Measurements from ENCODE around the gene ITGA3. TPM values are rescaled to one million over a fixed set of nuclear protein-coding genes. Genes with fewer than 3 reads are reported as not detected.
"Not testable (repeated sequence)": the region's sequence is repeated elsewhere in the genome, so short reads cannot be mapped to it uniquely, and the experiment has no call there.

Gene ITGA3
- total RNA-seq, 1 donor from 2014 or later = 17.0 TPM

GRCh38 chr17:50035945-50036344, 20.0 kb upstream of the ITGA3 start:
- Histone ChIP-seq H3K4me1 (peaks cover 7% of the 10 kb centered on the region), H3K36me3 (no peaks in the 10 kb centered on the region), H3K27ac (replicated peaks) (no peak overlapping the region), H3K4me3 (no peak overlapping the region), H3K9me3 (replicated peaks) (no peaks in the 10 kb centered on the region), H3K27me3 (ENCODE audit: low read depth) (no peaks in the 10 kb centered on the region)
- intact Hi-C loops (cut with micrococcal nuclease) = no loop called here
- TF ChIP-seq CTCF (IDR thresholded peaks at IDR 0.05; ENCODE audit: borderline replicate concordance) = no peak
- DNase-seq = no peak

- Histone ChIP-seq H3K4me1 (peaks cover 7% of the 10 kb centered on the region), H3K27ac (replicated peaks) (no peak overlapping the region), H3K4me3 (no peak overlapping the region), H3K36me3 (no peaks in the 10 kb centered on the region), H3K27me3 (ENCODE audit: low read depth) (no peaks in the 10 kb centered on the region), H3K9me3 (replicated peaks) (no peaks in the 10 kb centered on the region)
- no peak for DNase-seq
- no peak for TF ChIP-seq CTCF (IDR thresholded peaks at IDR 0.05; ENCODE audit: borderline replicate concordance)
- intact Hi-C loops (cut with micrococcal nuclease) = no loop called here
These were observed 19.3 kb upstream of the ITGA3 start for GRCh38 chr17:50036455-50037261.

GRCh38 chr17:50037321-50038107, 18.4 kb upstream of the ITGA3 start:
- Histone ChIP-seq H3K9me3 (replicated peaks) (no peaks in the 10 kb centered on the region), H3K4me1 (peaks cover 7% of the 10 kb centered on the region), H3K36me3 (no peaks in the 10 kb centered on the region), H3K4me3 (no peak overlapping the region), H3K27me3 (ENCODE audit: low read depth) (no peaks in the 10 kb centered on the region), H3K27ac (replicated peaks) (no peak overlapping the region)
- DNase-seq = peak; percentile 25
- intact Hi-C loops (cut with micrococcal nuclease) = no loop called here
- TF ChIP-seq CTCF (IDR thresholded peaks at IDR 0.05; ENCODE audit: borderline replicate concordance) = no peak

GRCh38 chr17:50039058-50039457, 16.9 kb upstream of the ITGA3 start:
- intact Hi-C loops (cut with micrococcal nuclease) = no loop called here

GRCh38 chr17:50040496-50040895, 15.4 kb upstream of the ITGA3 start:
- DNase-seq; H3K9me3 ChIP-seq (replicated peaks); H3K27me3 ChIP-seq (ENCODE audit: low read depth); H3K27ac ChIP-seq (replicated peaks); intact Hi-C loops (cut with micrococcal nuclease); H3K36me3 ChIP-seq; H3K4me3 ChIP-seq: not testable (repeated sequence)
- peaks cover 30% of the 10 kb centered on the region for H3K4me1 ChIP-seq

More at GRCh38 chr17:50039058-50039457, 16.9 kb upstream of the ITGA3 start:
- H3K4me1 ChIP-seq = peaks cover 15% of the 10 kb centered on the region
- no peaks in the 10 kb centered on the region for H3K36me3 ChIP-seq
- H3K27me3 ChIP-seq (ENCODE audit: low read depth) = no peaks in the 10 kb centered on the region
- no peak for TF ChIP-seq CTCF (IDR thresholded peaks at IDR 0.05; ENCODE audit: borderline replicate concordance)
- no peak overlapping the region for H3K4me3 ChIP-seq
- H3K9me3 ChIP-seq (replicated peaks) = no peaks in the 10 kb centered on the region
- no peak for DNase-seq
- no peak overlapping the region for H3K27ac ChIP-seq (replicated peaks)

- DNase-seq = no peak
- Histone ChIP-seq H3K4me1 (peaks cover 30% of the 10 kb centered on the region), H3K27me3 (ENCODE audit: low read depth) (no peaks in the 10 kb centered on the region), H3K27ac (replicated peaks) (no peak overlapping the region), H3K36me3 (no peaks in the 10 kb centered on the region), H3K9me3 (replicated peaks) (no peaks in the 10 kb centered on the region), H3K4me3 (no peak overlapping the region)
- no peak for TF ChIP-seq CTCF (IDR thresholded peaks at IDR 0.05; ENCODE audit: borderline replicate concordance)
- intact Hi-C loops (cut with micrococcal nuclease) = no loop called here
These were observed 13.7 kb upstream of the ITGA3 start for GRCh38 chr17:50042211-50042610.

Data from left ventricle myocardium inferior (tissue), 1 donor.